Measurements from ENCODE around the gene GNG13.

- no peak for TF ChIP-seq CTCF (IDR thresholded peaks at IDR 0.05)
- TF ChIP-seq ZFX (IDR thresholded peaks at IDR 0.05; ENCODE audit: borderline replicate concordance), result no peak
These were observed 3.2 kb upstream of the GNG13 start for GRCh38 chr16:803754-804080.

Data from 22Rv1 (cell line).